ENCODE data around the gene PLAAT2.
"Not testable (repeated sequence)": the region's sequence is repeated elsewhere in the genome, so short reads cannot be mapped to it uniquely, and the experiment has no call there.

The PLAAT2 gene

DNA sequence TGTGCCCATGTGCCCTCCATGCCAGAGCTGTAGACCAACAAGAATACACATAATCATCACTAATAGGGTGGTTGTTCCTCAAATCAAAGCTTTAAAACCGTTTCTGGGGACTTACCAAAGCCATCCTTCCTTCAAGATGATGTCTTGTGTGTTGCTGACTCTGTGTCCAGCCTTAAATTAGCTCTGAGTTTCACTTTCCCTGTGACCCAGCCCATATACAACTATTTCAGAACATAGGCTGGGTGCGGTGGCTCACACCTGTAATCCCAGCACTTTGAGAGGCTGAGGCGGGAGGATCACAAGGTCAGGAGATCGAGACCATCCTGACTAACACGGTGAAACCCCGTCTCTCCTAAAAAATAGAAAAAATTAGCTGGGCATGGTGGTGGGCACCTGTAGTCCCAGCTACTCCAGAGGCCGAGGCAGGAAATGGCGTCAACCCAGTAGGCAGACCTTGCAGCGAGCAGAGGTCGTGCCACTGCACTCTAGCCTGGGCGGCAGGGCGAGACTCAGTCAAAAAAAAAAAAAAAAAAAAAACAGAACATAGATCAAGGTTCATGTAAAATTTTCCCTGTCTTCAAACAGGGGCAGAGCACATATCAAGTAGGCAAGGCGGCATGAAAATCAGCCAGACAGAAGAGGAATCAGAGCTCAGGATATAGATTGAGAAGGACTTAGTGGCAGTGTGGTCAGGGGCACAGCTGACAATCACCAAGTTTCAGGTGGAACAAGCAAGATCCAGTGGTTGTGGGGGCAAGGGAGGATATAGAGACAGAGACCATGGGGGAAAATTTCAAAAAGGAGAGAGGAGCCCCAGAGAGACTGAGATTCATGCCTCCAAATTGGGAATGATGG lies at the start of gene PLAAT2:
Gene PLAAT2 (minus strand): TSS at position 179 of the 855 bp plus-strand sequence. CDS start 55 bp downstream, at position 124.
- Mint-ChIP-seq H3K27ac (peak within 1 kb of the TSS in 1 of 2 donors; percentile 40), H3K9me3 (no peaks in the 10 kb centered on the region), H3K4me1 (peaks cover 80% of the 10 kb centered on the region), H3K4me3 (peak within 1 kb of the TSS in 1 of 2 donors; percentile 46), H3K27me3 (no peaks in the 10 kb centered on the region)
- no peak for DNase-seq
- ATAC-seq = peak; percentile 5

DNA sequence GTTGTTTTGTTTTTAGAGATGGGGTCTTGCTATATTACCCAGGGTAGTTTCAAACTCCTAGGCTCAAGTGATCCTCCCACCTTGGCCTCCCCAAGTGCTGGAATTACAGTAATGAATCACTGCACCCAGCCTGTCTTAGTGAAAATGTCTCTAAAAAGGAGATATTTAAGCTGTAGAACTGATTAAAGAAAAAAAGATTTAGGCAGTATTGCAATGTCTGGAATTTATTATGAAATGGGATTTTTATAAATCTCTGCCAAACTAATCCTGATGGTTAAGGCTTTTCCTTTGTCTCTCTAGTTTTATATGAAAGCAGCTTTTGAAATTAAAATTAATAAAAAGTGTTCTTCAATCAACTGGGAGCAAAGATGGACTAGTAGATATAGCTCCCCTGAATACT lies 49.0 kb upstream of the PLAAT2 start:
- Mint-ChIP-seq H3K4me1 (peaks cover 45% of the 10 kb centered on the region), H3K27me3 (no peaks in the 10 kb centered on the region), H3K9me3 (no peaks in the 10 kb centered on the region), H3K27ac (no peak overlapping the region), H3K4me3 (no peak overlapping the region)
- ATAC-seq (no peak), DNase-seq (no peak)

DNA sequence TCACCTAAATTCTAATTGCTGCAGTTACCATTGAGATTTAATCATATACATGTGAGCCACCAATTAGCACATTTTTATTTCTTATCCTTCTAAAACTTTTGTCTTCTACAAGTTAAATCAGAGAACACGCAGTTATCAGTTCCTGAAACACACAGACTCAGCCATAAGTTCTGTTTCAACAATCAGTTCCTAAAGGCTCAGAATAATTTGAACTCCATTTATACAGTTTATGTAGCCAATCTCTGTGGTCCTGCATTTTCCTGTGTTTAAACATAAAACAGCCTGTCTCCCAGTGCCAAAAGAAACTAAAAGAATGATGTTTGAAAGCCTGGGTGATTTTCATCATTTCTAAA lies 48.2 kb upstream of the PLAAT2 start:
- ATAC-seq = no peak
- H3K4me1 Mint-ChIP-seq = peaks cover 45% of the 10 kb centered on the region
- DNase-seq = no peak
- no peak overlapping the region for H3K27ac Mint-ChIP-seq
- H3K9me3 Mint-ChIP-seq = no peaks in the 10 kb centered on the region
- no peak overlapping the region for H3K4me3 Mint-ChIP-seq
- H3K27me3 Mint-ChIP-seq = no peaks in the 10 kb centered on the region

DNA sequence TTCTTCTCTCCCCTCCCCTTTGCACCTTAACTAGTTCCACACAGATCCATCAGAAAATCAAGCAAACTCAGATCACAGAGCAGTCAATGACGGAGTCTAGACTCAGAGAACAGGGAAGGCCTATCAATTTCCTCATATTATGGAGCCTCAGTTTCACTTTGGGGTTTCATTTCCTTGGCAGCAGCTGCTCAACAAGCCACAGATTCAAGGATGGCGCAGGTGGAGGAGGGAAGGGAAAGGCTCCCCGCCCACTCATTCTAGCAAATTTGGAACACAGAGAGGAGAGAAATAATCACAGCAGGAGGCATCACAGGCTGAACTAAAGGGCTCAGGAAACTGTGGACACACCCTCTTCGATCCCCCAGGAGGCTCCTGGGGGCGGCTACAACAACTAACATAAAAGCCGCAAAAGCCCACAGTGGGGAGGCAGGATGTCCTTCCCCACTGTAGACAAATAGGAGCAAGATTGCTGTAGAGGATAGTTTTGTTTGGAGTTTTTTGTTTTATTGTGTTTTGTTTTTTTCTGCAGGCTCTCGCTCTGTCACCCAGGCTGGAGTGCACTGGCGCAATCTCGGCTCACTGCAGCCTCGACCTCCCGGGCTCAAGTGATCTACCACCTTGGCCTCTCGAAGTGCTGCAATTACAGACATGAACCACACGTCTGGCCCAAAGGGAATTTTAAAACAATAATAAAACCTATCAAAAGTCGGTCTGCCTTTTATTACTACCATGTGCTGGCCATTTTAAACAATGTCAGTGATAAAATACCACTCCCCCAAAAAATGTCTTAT lies 47.6 kb upstream of the PLAAT2 start:
- Mint-ChIP-seq H3K27me3 (no peaks in the 10 kb centered on the region), H3K4me3 (no peak overlapping the region), H3K4me1 (peaks cover 45% of the 10 kb centered on the region), H3K9me3 (no peaks in the 10 kb centered on the region), H3K27ac (no peak overlapping the region)
- DNase-seq = no peak
- no peak for ATAC-seq

DNA sequence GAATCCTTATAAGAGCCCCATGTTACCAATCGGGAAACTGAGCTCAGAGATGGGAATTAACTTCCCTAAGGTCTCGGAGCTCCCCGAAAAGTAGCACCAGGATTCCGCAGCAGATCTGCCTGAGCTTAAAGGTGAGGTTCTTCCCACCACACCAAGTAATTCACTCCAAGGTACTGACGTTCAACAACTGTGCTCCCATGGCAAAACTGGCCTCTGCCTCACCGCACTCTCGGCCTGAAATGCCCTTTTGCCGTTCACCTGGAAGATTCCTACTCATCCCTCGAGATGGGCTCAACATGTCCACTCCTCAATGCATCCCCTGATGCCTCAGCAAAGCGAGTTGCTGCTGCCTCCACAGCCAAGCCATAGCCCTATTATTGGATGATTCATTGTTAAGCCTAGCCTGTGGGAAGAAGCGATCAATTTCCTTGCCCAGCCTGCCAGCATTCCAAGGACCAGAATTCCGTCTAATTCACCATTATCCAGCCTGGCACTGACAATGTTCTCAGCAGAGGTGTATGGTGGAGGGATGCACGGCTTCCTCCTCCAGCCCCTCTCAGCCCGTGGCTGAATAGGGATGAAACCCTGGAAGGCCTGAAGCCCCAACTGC lies 46.9 kb upstream of the PLAAT2 start:
- Mint-ChIP-seq H3K27me3 (no peaks in the 10 kb centered on the region), H3K27ac (peak overlapping the region in 1 of 2 donors; percentile 1), H3K4me1 (peaks cover 45% of the 10 kb centered on the region), H3K4me3 (no peak overlapping the region), H3K9me3 (no peaks in the 10 kb centered on the region)
- DNase-seq = no peak
- no peak for ATAC-seq

DNA sequence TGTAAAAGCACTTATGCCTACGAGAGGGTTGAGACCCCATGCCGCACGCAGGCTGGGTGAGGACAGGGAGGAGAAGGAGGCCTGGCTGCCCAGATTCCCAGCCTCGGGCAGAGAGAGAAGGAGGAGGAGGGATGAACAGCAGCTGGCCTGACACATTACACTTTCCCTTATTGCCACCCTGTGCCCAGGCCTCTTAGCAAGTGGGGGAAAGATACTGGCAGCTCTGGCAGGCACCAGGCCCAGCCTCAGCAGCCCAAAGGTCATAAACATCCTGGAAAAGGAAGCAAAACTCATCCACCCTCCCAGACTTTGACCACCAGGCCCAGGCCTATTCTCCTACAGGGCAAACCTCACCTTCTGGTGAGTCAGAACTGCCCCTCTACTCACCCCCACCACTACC lies 46.4 kb upstream of the PLAAT2 start:
- Mint-ChIP-seq H3K27ac (peak overlapping the region in 1 of 2 donors; percentile 4), H3K4me1 (peaks cover 45% of the 10 kb centered on the region), H3K4me3 (peak overlapping the region in 1 of 2 donors; percentile 21), H3K9me3 (no peaks in the 10 kb centered on the region), H3K27me3 (no peaks in the 10 kb centered on the region)
- DNase-seq (no peak), ATAC-seq (no peak)

DNA sequence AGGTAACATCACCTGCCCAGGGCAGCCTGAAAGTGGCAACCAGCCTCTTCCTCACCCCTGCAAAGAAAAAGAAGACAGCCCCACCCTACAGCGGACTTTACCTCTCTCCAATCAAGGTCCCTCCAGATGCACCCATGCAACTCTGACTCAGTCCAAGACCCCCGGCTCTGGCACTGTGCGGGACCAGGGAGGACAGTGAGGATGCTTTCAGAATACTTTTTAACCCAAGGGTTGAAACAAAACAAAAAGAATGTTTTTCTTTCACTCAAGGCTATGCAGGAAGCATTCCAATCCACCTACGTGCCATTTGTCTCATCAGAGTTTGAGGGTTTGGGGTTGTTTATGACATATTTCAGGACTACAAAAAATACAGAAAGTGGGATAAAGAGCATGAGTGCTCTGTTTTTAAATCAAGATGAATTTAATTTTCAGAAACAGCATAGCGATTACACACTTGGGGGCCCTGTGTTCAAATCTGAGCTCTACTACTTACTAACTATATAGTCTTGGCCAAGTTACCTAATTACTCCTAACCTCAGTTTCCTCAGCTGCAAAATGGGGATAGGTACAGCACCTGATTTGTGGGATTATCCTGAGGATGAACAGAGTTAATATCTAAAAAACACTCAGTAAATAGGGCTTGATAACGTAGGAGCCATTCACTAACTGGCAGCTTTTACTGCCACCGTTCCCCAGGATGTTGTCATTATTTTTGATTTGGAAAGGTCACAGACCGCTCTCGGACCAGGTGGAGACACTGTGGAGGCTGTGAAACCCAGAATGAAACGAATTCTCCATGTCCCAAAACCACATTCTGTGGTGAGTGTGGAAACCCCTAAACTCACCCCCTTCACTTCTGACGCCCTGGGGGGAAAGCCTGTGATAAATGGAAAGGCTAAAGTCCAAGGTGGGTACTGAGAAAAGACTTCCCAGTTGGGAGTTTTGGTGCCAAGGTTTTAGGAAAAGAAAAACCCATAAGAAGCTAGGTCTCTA lies 45.5 kb upstream of the PLAAT2 start:
- DNase-seq = peak in 1 of 2 donors; percentile 24
- Mint-ChIP-seq H3K4me3 (no peak overlapping the region), H3K27me3 (no peaks in the 10 kb centered on the region), H3K4me1 (peaks cover 40% of the 10 kb centered on the region), H3K9me3 (no peaks in the 10 kb centered on the region), H3K27ac (peak overlapping the region; percentile 4 to 14)
- ATAC-seq = peak; percentile 53

DNA sequence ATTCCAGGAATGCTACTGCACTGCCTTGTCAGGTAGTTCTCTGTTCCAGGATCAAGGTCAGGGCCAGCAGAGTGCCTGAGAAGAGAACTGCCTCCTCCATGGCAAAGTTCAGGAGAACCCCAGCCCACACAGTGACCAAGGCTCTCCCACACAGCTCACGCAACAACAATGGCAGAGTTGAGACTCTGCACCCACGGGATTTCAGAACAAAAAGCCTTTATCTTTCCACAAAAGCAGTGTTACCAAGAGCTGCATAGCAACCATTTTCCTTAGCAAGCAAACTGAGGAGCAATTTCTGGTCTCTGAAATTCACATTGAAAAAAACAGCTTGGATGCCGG lies 40.0 kb upstream of the PLAAT2 start:
- Mint-ChIP-seq H3K4me3 (no peak overlapping the region), H3K27ac (no peak overlapping the region), H3K9me3 (no peaks in the 10 kb centered on the region), H3K4me1 (peaks cover 18% of the 10 kb centered on the region), H3K27me3 (no peaks in the 10 kb centered on the region)
- ATAC-seq (no peak), DNase-seq (no peak)

DNA sequence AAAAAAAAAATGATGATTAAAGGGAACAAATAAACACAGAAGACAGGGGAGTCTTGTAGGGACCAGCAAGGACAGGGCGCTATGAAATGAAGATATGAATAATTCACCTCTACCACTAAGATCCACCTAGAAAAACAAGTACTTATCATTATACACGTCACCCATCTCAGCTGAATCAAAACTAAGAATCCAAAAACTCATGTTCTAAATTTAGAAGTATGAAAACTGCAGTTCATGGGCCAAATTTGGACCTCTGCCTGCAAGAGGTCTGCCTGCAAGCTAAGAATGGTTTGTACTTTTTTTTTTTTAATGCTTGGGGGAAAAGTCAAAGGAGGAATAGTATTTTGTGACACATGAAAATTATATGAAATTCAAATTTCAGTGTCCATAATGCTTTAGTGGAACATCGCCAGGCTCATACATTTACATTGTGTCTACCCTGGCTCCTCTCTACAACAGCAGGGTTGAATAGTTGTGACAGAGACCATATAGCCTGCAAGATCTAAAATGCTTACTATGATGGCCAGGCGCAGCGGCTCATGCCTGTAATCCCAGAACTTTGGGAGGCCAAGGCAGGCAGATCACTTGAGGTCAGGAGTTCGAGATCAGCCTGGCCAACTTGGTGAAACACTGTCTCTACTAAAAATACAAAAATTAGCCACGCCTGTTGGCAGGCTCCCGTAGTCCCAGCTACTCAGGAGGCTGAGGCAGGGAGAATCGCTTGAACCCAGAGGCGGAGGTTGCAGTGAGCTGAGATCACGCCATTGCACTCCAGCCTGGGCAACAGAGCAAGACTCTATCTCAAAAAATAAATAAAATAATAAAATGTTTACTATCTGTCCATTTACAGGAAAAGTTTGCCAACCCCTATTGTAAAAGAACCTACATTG lies 39.4 kb upstream of the PLAAT2 start:
- H3K4me1 Mint-ChIP-seq = peaks cover 18% of the 10 kb centered on the region
- not testable (repeated sequence) for H3K27me3 Mint-ChIP-seq, DNase-seq, ATAC-seq, H3K27ac Mint-ChIP-seq, H3K4me3 Mint-ChIP-seq, H3K9me3 Mint-ChIP-seq

DNA sequence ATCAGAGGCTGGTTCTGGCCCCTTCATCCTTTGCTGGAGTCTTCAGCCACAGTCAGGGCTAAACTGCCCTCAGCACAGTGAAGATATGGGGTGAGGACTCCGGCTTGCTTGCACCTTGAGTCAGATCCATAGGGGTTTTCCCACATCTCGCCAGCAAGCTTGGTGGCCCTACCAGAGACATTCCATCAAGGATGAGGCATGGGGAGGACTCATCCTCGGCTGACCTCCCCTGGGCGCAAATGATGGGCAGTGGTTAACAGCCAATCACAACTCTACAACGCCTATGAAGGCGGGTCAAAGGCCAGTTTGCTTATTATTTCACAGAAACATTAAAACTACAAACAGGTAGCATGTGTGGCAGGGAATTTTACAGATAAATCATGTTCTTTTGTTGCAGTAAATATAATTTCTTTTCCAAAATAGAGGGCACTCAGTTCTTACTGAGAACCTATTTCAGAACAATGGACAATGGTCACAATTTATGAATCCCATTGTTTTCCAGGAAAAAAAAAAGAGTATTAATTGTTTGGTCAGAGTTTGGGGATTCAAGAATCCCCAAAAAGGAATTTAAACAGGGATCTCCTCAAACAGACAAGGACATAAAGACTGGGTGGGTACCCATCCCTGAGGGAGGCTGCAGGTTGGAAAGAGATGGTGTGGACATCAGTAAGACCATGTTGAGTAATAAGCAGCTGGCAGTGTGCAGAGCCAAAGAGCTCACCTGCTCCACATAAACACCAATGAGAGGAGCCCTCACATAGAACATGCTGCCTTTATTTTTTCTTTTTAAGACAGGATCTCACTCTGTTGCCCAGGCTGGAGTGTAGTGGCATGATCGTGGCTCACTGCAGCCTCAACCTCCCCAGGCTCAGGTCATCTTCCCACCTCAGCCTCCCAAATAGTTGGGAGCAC lies 36.3 kb upstream of the PLAAT2 start:
- DNase-seq (no peak), ATAC-seq (no peak)
- H3K4me1 Mint-ChIP-seq = peaks cover 18% of the 10 kb centered on the region
- no peak overlapping the region for H3K27ac Mint-ChIP-seq
- no peak overlapping the region for H3K4me3 Mint-ChIP-seq
- H3K9me3 Mint-ChIP-seq = no peaks in the 10 kb centered on the region
- H3K27me3 Mint-ChIP-seq = no peaks in the 10 kb centered on the region

DNA sequence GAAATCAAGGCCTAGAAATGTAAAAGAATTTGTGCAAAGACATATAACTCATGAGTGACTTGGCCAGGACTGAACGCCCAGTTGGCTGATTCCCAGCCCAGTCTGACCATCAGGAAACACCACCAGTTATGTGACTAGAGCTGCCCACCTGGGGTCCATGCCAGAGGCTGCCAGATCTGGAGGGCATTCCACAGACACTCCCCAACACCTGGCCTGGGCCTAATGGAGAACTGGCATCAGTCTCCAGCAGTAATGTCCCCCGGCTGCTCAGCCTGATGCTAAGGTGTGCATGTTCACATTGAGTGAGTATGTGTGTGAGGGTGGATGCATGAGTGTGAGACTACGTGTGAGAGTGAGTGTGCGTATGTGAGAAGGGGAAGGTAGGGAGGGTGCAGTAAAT lies 35.4 kb upstream of the PLAAT2 start:
- Mint-ChIP-seq H3K9me3 (no peaks in the 10 kb centered on the region), H3K27me3 (no peaks in the 10 kb centered on the region), H3K27ac (no peak overlapping the region), H3K4me1 (peaks cover 14% of the 10 kb centered on the region), H3K4me3 (no peak overlapping the region)
- ATAC-seq (no peak), DNase-seq (no peak)

DNA sequence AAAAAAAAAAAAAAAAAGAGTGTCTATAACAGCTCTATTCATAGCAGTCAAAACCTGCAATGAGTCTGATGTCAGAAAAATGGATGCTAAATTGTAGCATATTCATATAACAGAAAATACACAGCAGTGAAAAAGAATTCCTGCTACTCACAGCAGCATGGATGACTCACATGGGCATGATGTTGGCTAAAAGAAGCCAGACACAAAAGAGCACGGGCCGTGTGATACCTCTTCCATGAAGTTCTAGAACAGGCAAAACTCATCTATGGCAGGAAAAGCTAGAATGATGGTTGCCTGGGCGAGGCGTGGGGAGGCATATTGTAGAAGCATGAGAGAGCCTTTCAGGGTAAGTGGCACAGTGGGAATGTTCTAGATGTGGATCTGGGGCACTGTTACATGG lies 32.1 kb upstream of the PLAAT2 start:
- no peak for DNase-seq
- Mint-ChIP-seq H3K9me3 (no peaks in the 10 kb centered on the region), H3K27me3 (no peaks in the 10 kb centered on the region), H3K4me1 (peaks cover 7% of the 10 kb centered on the region), H3K4me3 (no peak overlapping the region), H3K27ac (no peak overlapping the region)
- no peak for ATAC-seq

DNA sequence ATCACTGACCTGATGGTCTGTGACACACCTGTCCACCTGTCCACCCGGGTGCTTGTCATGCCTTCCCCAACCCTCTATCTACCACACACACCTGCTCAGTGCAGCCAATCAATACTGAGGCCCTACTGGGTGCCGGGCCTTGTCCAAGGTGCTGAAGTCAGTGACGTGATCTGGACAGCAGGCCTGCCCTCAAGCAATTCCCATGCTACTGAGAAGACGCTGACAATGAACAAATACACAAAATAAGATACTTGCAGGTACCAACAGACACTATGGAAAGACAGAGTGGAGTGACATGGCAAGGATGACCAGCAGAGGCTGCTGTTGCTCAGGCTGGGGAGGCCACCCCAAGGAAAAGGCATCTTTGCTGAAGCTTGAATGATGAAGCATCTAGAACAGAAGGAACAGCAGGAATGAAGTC lies 29.8 kb upstream of the PLAAT2 start:
- no peak for DNase-seq
- Mint-ChIP-seq H3K4me3 (no peak overlapping the region), H3K9me3 (no peaks in the 10 kb centered on the region), H3K27ac (peak overlapping the region in 1 of 2 donors; percentile 60), H3K4me1 (no peaks in the 10 kb centered on the region), H3K27me3 (no peaks in the 10 kb centered on the region)
- ATAC-seq = no peak
